SU-DHL-6 (cell line): ENCODE results near the gene OSBP2.

Experiments
- EZH2phosphoT487 ChIP-seq: fragments of 200-600 bp; sonication (generic), shearing (Covaris generic); conservative IDR thresholded peaks from 2 replicates; pipeline ENCODE4 v1.6.1; 2018; ENCODE audit warnings: mild to moderate bottlenecking, antibody characterized with exemption, low read length, moderate library complexity, mixed read lengths
- TF ChIP-seq, protein P1 (sequence below): fragments of 200-600 bp; sonication (generic); IDR thresholded peaks from one replicate; pipeline ENCODE4 v1.5.1; 2017; ENCODE audit warnings: antibody characterized with exemption, mild to moderate bottlenecking, low read length, moderate library complexity; ENCODE audit not compliant: insufficient read depth, poor library complexity, severe bottlenecking

DNA sequence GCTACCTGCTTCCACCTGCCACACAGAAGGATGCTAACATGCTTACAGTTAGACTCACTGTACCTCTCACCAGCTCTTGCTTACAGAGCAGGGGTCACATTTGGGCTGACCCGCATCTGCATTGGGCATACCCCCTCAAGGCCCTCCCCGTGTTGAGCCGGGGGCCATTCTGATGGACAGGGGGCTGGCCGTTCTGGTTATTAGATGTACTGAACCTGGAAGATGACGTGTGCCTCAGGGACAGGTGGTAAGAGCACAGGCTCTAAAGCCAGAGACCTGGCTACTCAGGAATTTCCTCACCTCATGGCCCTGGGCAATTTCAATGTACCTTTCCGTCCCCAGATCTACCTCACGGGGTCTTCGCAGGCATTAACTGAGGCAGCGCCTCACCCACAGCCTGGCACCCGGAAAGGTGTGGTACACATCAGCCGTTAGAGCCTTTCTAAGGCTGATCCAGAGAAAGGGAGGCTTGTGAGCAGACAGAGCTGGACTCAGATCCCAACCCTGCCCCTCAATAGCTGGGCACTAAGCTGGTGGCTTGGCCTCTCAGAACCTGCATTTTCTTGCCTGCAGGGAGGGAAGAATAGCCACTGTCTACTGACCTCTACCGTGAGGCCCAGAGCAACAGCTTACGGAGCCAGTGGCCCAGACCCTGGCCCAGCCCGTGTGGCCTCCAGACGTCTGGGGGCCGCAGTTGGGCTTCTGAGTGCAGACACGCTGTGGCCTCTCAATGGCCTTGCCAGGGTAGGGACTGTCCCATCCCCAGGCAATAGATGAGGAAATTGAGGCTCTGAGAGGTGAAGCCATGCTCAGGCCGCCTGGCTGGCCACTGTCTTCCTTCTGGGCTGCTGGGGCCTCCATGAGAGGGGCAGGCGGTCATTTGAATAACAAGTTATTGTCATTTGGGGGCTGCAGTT is 173.3 kb downstream of the OSBP2 start:
- TF ChIP-seq, protein P1, sequence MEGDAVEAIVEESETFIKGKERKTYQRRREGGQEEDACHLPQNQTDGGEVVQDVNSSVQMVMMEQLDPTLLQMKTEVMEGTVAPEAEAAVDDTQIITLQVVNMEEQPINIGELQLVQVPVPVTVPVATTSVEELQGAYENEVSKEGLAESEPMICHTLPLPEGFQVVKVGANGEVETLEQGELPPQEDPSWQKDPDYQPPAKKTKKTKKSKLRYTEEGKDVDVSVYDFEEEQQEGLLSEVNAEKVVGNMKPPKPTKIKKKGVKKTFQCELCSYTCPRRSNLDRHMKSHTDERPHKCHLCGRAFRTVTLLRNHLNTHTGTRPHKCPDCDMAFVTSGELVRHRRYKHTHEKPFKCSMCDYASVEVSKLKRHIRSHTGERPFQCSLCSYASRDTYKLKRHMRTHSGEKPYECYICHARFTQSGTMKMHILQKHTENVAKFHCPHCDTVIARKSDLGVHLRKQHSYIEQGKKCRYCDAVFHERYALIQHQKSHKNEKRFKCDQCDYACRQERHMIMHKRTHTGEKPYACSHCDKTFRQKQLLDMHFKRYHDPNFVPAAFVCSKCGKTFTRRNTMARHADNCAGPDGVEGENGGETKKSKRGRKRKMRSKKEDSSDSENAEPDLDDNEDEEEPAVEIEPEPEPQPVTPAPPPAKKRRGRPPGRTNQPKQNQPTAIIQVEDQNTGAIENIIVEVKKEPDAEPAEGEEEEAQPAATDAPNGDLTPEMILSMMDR = no peak
- TF ChIP-seq EZH2phosphoT487 = no peak
